HepG2 (cell line): ENCODE results near the gene SLC2A10. TPM values are rescaled to one million over a fixed set of nuclear protein-coding genes. Genes with fewer than 3 reads are reported as not detected.

ENCODE experiments used
- ARHGAP35 ChIP-seq: sonication (generic); formaldehyde crosslinking; IDR thresholded peaks from 2 replicates; pipeline ENCODE4 v1.9.0; 2022; ENCODE audit warnings: mild to moderate bottlenecking, inconsistent platforms, moderate library complexity, missing genetic modification reagents, borderline replicate concordance
- ARNT2 ChIP-seq: sonication (generic); formaldehyde crosslinking; IDR thresholded peaks from 2 replicates; pipeline ENCODE4 v1.8.0; 2022; ENCODE audit warnings: mild to moderate bottlenecking, low read depth, missing genetic modification reagents, moderate library complexity
- ATF7-NPFF ChIP-seq: sonication (generic); formaldehyde crosslinking; IDR thresholded peaks from 2 replicates; pipeline ENCODE4 v1.8.1; 2023; ENCODE audit warnings: mild to moderate bottlenecking, low read depth, missing genetic modification reagents, moderate library complexity
- CEBPG ChIP-seq: IDR thresholded peaks from 2 replicates; pipeline ENCODE4 v1.6.1; 2016
- DMTF1 ChIP-seq: sonication (generic); formaldehyde crosslinking; IDR thresholded peaks from 2 replicates; pipeline ENCODE4 v1.4.0; 2020; ENCODE audit warnings: mild to moderate bottlenecking, missing genetic modification reagents
- DPF2 ChIP-seq: sonication (generic); formaldehyde crosslinking; IDR thresholded peaks from 2 replicates; pipeline ENCODE4 v1.4.0; 2020; ENCODE audit warnings: mild to moderate bottlenecking, low read depth, missing genetic modification reagents, borderline replicate concordance
- DR1 ChIP-seq: sonication (generic); formaldehyde crosslinking; IDR thresholded peaks from 2 replicates; pipeline ENCODE4 v1.8.0; 2021; ENCODE audit warnings: mild to moderate bottlenecking, missing genetic modification reagents, inconsistent platforms
- EEA1 ChIP-seq: sonication (generic); formaldehyde crosslinking; IDR thresholded peaks from 2 replicates; pipeline ENCODE4 v1.5.1; 2020; ENCODE audit warnings: mild to moderate bottlenecking, missing genetic modification reagents, borderline replicate concordance
- ESRRA ChIP-seq: sonication (generic); formaldehyde crosslinking; IDR thresholded peaks from 2 replicates; pipeline ENCODE4 v1.5.1; 2020; ENCODE audit warnings: mild to moderate bottlenecking, low read depth, missing genetic modification reagents
- ETV5 ChIP-seq: IDR thresholded peaks from 2 replicates; pipeline ENCODE4 v1.6.1; 2018; ENCODE audit warnings: missing biosample characterization, missing genetic modification reagents, inconsistent platforms, borderline replicate concordance
- FOXM1 ChIP-seq: sonication (generic); formaldehyde crosslinking; IDR thresholded peaks from 2 replicates; pipeline ENCODE4 v1.5.0; 2020; ENCODE audit warnings: missing genetic modification reagents
- KAT2B ChIP-seq: fragments of 150-350 bp; IDR thresholded peaks from 2 replicates; pipeline ENCODE4 v1.6.1; 2014; ENCODE audit warnings: low read depth, low read length, borderline replicate concordance
- KDM1A ChIP-seq: IDR thresholded peaks from 2 replicates; pipeline ENCODE4 v1.6.1; 2016; ENCODE audit warnings: missing compliant biosample characterization
- NCOA2 ChIP-seq: sonication (generic); formaldehyde crosslinking; IDR thresholded peaks from 2 replicates; pipeline ENCODE4 v1.8.0; 2022; ENCODE audit warnings: inconsistent platforms
- PAF1 ChIP-seq: IDR thresholded peaks from 2 replicates; pipeline ENCODE4 v1.6.1; 2016; ENCODE audit warnings: missing genetic modification reagents, missing compliant biosample characterization
- PPARG ChIP-seq: conservative IDR thresholded peaks from 2 replicates; pipeline ENCODE4 v1.6.1; 2016; ENCODE audit warnings: missing biosample characterization, missing genetic modification reagents
- REL ChIP-seq: sonication (generic); formaldehyde crosslinking; conservative IDR thresholded peaks from 2 replicates; pipeline ENCODE4 v1.8.0; 2022; ENCODE audit warnings: mild to moderate bottlenecking, missing genetic modification reagents, moderate library complexity
- RNF2 ChIP-seq: fragments of 450-650 bp; conservative IDR thresholded peaks from 2 replicates; pipeline ENCODE4 v1.6.1; 2016; ENCODE audit warnings: low read depth
- SATB2 ChIP-seq: sonication (generic); formaldehyde crosslinking; IDR thresholded peaks from 2 replicates; pipeline ENCODE4 v1.5.0; 2020; ENCODE audit warnings: missing genetic modification reagents
- SIN3B ChIP-seq: fragments of 150-350 bp; IDR thresholded peaks from 2 replicates; pipeline ENCODE4 v1.6.1; 2014; ENCODE audit warnings: low read length
- SOX5 ChIP-seq: IDR thresholded peaks from 2 replicates; pipeline ENCODE4 v1.6.1; 2016; ENCODE audit warnings: borderline replicate concordance
- SP2 ChIP-seq: sonication (generic); formaldehyde crosslinking; IDR thresholded peaks from 2 replicates; pipeline ENCODE4 v1.5.1; 2020; ENCODE audit warnings: mild to moderate bottlenecking, missing genetic modification reagents
- THAP9 ChIP-seq: sonication (generic); formaldehyde crosslinking; IDR thresholded peaks from 2 replicates; pipeline ENCODE4; 2020; ENCODE audit warnings: missing genetic modification reagents, mild to moderate bottlenecking, borderline replicate concordance
- ZBTB10 ChIP-seq: sonication (generic); formaldehyde crosslinking; IDR thresholded peaks from 2 replicates; pipeline ENCODE4 v1.4.0; 2020; ENCODE audit warnings: missing genetic modification reagents, borderline replicate concordance
- ZFP1 ChIP-seq: IDR thresholded peaks from 2 replicates; pipeline ENCODE4 v1.6.1; 2016
- ZNF850 ChIP-seq: sonication (generic); formaldehyde crosslinking; conservative IDR thresholded peaks from 2 replicates; pipeline ENCODE4 v1.9.0; 2021; ENCODE audit warnings: mild to moderate bottlenecking, missing genetic modification reagents
- polyA plus RNA-seq, 8 experiments: library from polyadenylated mRNA; depleted of rRNA in 3 of 8; stranded (reverse) in 7 of 8; unstranded in 1 of 8; fragments of >200 nt; fragmentation: Illumina TruSeq in 4 of 8; extraction: Trizol in 4 of 8; gene quantifications; 2 replicates each; pipeline versions ENCODE4 v1.2.1 to v1.2.3, GENCODE V29; 2011 to 2016; ENCODE audit warnings: low read depth in 4 of 8, missing spikeins in 1 of 8, mixed read lengths in 1 of 8; ENCODE audit not compliant: insufficient read depth in 1 of 8
- total RNA-seq, 5 experiments: library from RNA; depleted of rRNA; stranded (reverse); fragments of >200 nt; fragmentation: Illumina TruSeq; extraction: Trizol; gene quantifications; 2 replicates each; pipeline ENCODE4 v1.2.3, GENCODE V29; 2016; ENCODE audit warnings: low read depth in 1 of 5

SLC2A10 gene
- total and polyA plus RNA-seq, 2 of the 13 experiments (the other 11 are each of a cell fraction or from before 2014, with no cell fraction given): 16.0 to 18.4 TPM

GRCh38 chr20:46665602-46666001 lies 43.8 kb upstream of the SLC2A10 start (continued):
- TF ChIP-seq ESRRA (CRISPR knock-in tag): no peak
- no peak for TF ChIP-seq ARHGAP35
- no peak for TF ChIP-seq ZBTB10 (CRISPR knock-in tag)
- TF ChIP-seq SIN3B: no peak
- TF ChIP-seq DPF2: no peak
- TF ChIP-seq REL: no peak
- no peak for TF ChIP-seq DMTF1 (CRISPR knock-in tag)
- no peak for TF ChIP-seq DR1 (CRISPR knock-in tag)
- TF ChIP-seq SATB2 (CRISPR knock-in tag): no peak
- peak; percentile 67; the same call in 1 of the 2 replicates for TF ChIP-seq SOX5 (CRISPR knock-in tag)
- TF ChIP-seq ARNT2: no peak
- no peak for TF ChIP-seq ATF7-NPFF
- 0 out of 2 replicates have a peak, but pooled peaks have one; percentile 21 for TF ChIP-seq NCOA2 (CRISPR knock-in tag)
- no peak for TF ChIP-seq RNF2
- no peak for TF ChIP-seq FOXM1
- TF ChIP-seq PPARG (CRISPR knock-in tag): peak; percentile 56; the same call in 1 of the 2 replicates
- TF ChIP-seq KDM1A (CRISPR knock-in tag): no peak
- no peak for TF ChIP-seq ZNF850
- TF ChIP-seq EEA1 (CRISPR knock-in tag): no peak
- no peak for TF ChIP-seq THAP9 (CRISPR knock-in tag)
- no peak for TF ChIP-seq ZFP1 (CRISPR knock-in tag)
- TF ChIP-seq PAF1: no peak
- no peak for TF ChIP-seq ETV5
- TF ChIP-seq KAT2B: no peak
- peak; percentile 79 for TF ChIP-seq CEBPG (CRISPR knock-in tag)
- no peak for TF ChIP-seq SP2 (CRISPR knock-in tag)
